ENCODE measurements around the gene LRMDA. TPM values are rescaled to one million over a fixed set of nuclear protein-coding genes. Genes with fewer than 3 reads are reported as not detected.

LRMDA gene
- total and polyA plus RNA-seq, 2 donors (not counting 3 experiments of a cell fraction or from before 2014, with no cell fraction given), result 9.7 to 18.0 TPM

DNA sequence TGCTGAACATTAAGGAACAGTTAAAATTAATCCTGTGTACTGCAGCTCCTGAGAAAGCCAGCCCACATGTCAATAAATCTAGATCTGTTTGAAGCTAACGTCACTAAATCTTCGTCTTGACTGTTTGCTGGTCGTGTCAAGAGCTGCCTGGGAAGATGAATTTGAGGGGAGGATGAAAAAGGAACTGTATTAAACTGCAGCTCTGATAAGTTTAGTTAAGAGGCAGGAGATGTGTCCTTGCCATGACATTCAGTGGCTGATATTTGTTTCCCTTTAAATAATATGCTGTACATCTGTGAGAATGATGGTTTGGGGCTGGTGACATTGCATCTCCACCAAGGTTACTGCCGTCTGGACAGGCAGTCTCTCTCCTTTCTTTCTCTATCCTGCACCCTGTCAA is 435.3 kb downstream of the LRMDA start:
- CTCF ChIA-PET, result interaction anchor here (2.4 kb wide), 1 partner anchor 15 kb away, joined by 9 read pairs; no protein-coding TSS in a partner anchor
- POLR2A ChIA-PET, result no interaction called here
- DNase-seq (ENCODE audit: low read depth, low spot score) (no peak), FAIRE-seq (no peak)
- Histone ChIP-seq H2AFZ (ENCODE audit: low read depth, low read length) (no peak overlapping the region), H3K9me1 (replicated peaks; ENCODE audit: control insufficient read depth, extremely low read depth, insufficient read depth, low read length) (no peaks in the 10 kb centered on the region), H3K36me3 (ENCODE audit: control insufficient read depth in 2 of 2, extremely low read depth in 1 of 2, insufficient read depth in 2 of 2, low read length in 2 of 2) (no peaks in the 10 kb centered on the region), H3K9ac (replicated peaks; ENCODE audit: extremely low read depth, insufficient read depth, low read length) (no peak overlapping the region), H3K27ac (ENCODE audit: insufficient read depth, low read depth, low read length) (no peak overlapping the region), H4K20me1 (replicated peaks; ENCODE audit: control insufficient read depth, extremely low read depth, insufficient read depth, low read length) (no peaks in the 10 kb centered on the region), H3K4me3 (replicated peaks in 1 of 3; ENCODE audit: insufficient read depth in 1 of 3, low read depth in 1 of 3, low read length in 3 of 3) (no peak overlapping the region), H3K4me1 (ENCODE audit: control insufficient read depth, extremely low read depth, insufficient read depth, low read length) (peaks cover 13% of the 10 kb centered on the region), H3K79me2 (ENCODE audit: control insufficient read depth, insufficient read depth, low read length) (no peaks in the 10 kb centered on the region), H3K9me3 (replicated peaks; ENCODE audit: control insufficient read depth, insufficient read depth, low read length) (no peaks in the 10 kb centered on the region), H3K27me3 (ENCODE audit: control insufficient read depth in 2 of 2, insufficient read depth in 2 of 2, low read length in 2 of 2) (no peaks in the 10 kb centered on the region), H3K4me2 (ENCODE audit: insufficient read depth, low read length) (no peak overlapping the region)
- no TSS peak for BruUV-seq (replicated peaks)
- TF ChIP-seq POLR2A (IDR thresholded peaks at IDR 0.05; ENCODE audit: low read depth, low read length), result no peak
- TF ChIP-seq EZH2 (IDR thresholded peaks at IDR 0.05; ENCODE audit: borderline replicate concordance, low read depth, low read length, severe bottlenecking), result no peak
- TF ChIP-seq MAX (IDR thresholded peaks at IDR 0.05; ENCODE audit: insufficient read depth, insufficient read length), result no peak
- TF ChIP-seq CTCF (IDR thresholded peaks at IDR 0.05; ENCODE audit: extremely low read depth in 1 of 2, insufficient read depth in 1 of 2, low read depth in 1 of 2, low read length in 2 of 2), result no peak
- no peak for TF ChIP-seq JUN (IDR thresholded peaks at IDR 0.05; ENCODE audit: borderline replicate concordance, insufficient read depth, insufficient read length, low read depth)
- no peak for TF ChIP-seq POLR2AphosphoS5 (IDR thresholded peaks at IDR 0.05; ENCODE audit: insufficient read depth, low read depth, low read length)
- no peak for TF ChIP-seq MYC (IDR thresholded peaks at IDR 0.05; ENCODE audit: low read depth, low read length)
- TF ChIP-seq FOS (IDR thresholded peaks at IDR 0.05; ENCODE audit: borderline replicate concordance, insufficient read depth, low read length), result no peak
- TF ChIP-seq GATA2 (IDR thresholded peaks at IDR 0.05; ENCODE audit: insufficient read depth, insufficient read length, low read depth, low read length), result no peak
- dilution Hi-C loops (cut with MboI; ENCODE audit: extremely low pct_ligation_motif_present, low sequenced_read_pairs) (no loop called here), intact Hi-C loops (cut with micrococcal nuclease) (loop anchor here (5.0 kb wide), 1 partner anchor 464 kb away; the partner anchor contains the start of gene ZNF503)
